Measurements from ENCODE around the gene PCDH9. TPM values are rescaled to one million over a fixed set of nuclear protein-coding genes. Genes with fewer than 3 reads are reported as not detected.
A peak's percentile ranks its signal among the peaks of the same experiment; 100 is the strongest.

PCDH9 gene
- total RNA-seq, 1 donor from 2014 or later, result 10.4 TPM

DNA sequence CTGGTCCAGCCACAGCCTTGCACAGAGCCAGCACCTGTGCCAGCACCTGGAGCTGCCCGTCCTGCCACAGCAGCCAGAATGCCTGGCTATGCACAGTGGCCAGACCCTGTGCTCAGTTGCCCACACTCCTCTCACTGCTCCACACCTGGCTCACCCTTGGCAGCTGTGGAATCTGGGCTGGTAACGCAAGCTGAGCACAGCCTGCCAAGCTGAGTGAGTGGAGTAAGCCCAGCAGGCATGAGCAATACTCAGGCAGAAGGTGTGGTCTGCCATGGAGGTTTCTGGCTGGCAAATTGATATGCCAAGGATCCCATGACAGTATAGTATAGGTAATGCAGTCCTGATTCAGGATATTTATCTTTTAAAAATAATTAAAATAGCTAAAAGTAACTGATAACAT lies 122.2 kb downstream of the PCDH9 start:
- Histone ChIP-seq H3K4me2 (ENCODE audit: low read length) (no peak overlapping the region), H3K79me2 (ENCODE audit: insufficient read depth, low read length) (no peaks in the 10 kb centered on the region), H3K27ac (ENCODE audit: low read depth, low read length) (no peak overlapping the region), H3K9ac (ENCODE audit: low read length) (no peak overlapping the region), H3K27me3 (ENCODE audit: insufficient read depth, low read length) (no peaks in the 10 kb centered on the region), H3K4me3 (ENCODE audit: insufficient read depth, low read depth, low read length) (no peak overlapping the region), H4K20me1 (ENCODE audit: insufficient read depth, low read length) (no peaks in the 10 kb centered on the region), H3K4me1 (ENCODE audit: insufficient read depth, low read length) (no peaks in the 10 kb centered on the region), H3K36me3 (ENCODE audit: insufficient read depth, low read length) (no peaks in the 10 kb centered on the region), H3K9me3 (ENCODE audit: insufficient read depth, low read depth, low read length) (no peaks in the 10 kb centered on the region), H2AFZ (ENCODE audit: low read depth, low read length) (no peak overlapping the region)
- DNase-seq (ENCODE audit: low read depth) (no peak), FAIRE-seq (no peak)
- Mint-ChIP-seq H3K27ac (ENCODE audit: unreplicated experiment) (no peak overlapping the region), H3K27me3 (ENCODE audit: low read depth, unreplicated experiment) (no peaks in the 10 kb centered on the region), H3K4me1 (ENCODE audit: low read depth, unreplicated experiment) (no peaks in the 10 kb centered on the region), H3K4me3 (ENCODE audit: unreplicated experiment) (no peak overlapping the region), H3K36me3 (ENCODE audit: low read depth, unreplicated experiment) (peaks cover 1% of the 10 kb centered on the region), H3K9me3 (ENCODE audit: unreplicated experiment) (peaks cover 3% of the 10 kb centered on the region)
- TF ChIP-seq EZH2 (IDR thresholded peaks at IDR 0.05; ENCODE audit: insufficient read depth, low read length), result no peak
- TF ChIP-seq, protein P1, sequence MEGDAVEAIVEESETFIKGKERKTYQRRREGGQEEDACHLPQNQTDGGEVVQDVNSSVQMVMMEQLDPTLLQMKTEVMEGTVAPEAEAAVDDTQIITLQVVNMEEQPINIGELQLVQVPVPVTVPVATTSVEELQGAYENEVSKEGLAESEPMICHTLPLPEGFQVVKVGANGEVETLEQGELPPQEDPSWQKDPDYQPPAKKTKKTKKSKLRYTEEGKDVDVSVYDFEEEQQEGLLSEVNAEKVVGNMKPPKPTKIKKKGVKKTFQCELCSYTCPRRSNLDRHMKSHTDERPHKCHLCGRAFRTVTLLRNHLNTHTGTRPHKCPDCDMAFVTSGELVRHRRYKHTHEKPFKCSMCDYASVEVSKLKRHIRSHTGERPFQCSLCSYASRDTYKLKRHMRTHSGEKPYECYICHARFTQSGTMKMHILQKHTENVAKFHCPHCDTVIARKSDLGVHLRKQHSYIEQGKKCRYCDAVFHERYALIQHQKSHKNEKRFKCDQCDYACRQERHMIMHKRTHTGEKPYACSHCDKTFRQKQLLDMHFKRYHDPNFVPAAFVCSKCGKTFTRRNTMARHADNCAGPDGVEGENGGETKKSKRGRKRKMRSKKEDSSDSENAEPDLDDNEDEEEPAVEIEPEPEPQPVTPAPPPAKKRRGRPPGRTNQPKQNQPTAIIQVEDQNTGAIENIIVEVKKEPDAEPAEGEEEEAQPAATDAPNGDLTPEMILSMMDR (IDR thresholded peaks at IDR 0.05; ENCODE audit: insufficient read depth, low read depth, low read length), result no peak

DNA sequence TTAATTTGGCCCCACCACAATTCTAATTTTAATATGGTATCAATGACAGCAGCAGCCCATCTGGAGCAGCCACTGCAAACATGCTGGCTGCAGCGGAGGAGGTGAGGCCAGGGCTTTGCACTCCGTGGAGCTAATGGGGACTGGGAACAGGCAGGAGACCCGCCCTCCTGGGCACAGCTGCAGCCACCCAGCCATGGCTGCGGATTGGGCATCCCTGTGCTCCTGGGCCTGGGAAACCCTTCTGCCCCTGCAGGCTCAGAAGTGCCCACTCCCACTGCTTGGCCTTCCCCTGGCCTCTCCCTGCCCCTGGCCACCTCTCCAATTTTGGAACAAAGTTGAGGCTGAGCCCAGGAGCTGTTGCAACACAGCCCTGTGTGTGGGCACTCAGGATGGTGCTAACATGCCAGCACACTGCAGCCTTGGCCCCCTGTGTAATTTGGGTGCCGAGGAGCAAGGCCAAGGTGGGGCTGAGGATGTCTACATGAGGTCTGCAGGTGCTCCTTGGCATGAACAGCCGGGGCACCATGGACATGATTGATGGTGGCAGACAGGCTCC lies 123.6 kb downstream of the PCDH9 start:
- no peak for FAIRE-seq
- Histone ChIP-seq H4K20me1 (ENCODE audit: insufficient read depth, low read length) (no peaks in the 10 kb centered on the region), H3K4me2 (ENCODE audit: low read length) (no peak overlapping the region), H2AFZ (ENCODE audit: low read depth, low read length) (no peak overlapping the region), H3K27ac (ENCODE audit: low read depth, low read length) (no peak overlapping the region), H3K79me2 (ENCODE audit: insufficient read depth, low read length) (no peaks in the 10 kb centered on the region), H3K36me3 (ENCODE audit: insufficient read depth, low read length) (no peaks in the 10 kb centered on the region), H3K4me1 (ENCODE audit: insufficient read depth, low read length) (no peaks in the 10 kb centered on the region), H3K4me3 (ENCODE audit: insufficient read depth, low read depth, low read length) (no peak overlapping the region), H3K27me3 (ENCODE audit: insufficient read depth, low read length) (no peaks in the 10 kb centered on the region), H3K9ac (ENCODE audit: low read length) (no peak overlapping the region), H3K9me3 (ENCODE audit: insufficient read depth, low read depth, low read length) (no peaks in the 10 kb centered on the region)
- peaks cover 9% of the 10 kb centered on the region for H3K4me1 Mint-ChIP-seq (ENCODE audit: low read depth, unreplicated experiment)
- TF ChIP-seq, protein P1 (IDR thresholded peaks at IDR 0.05; ENCODE audit: insufficient read depth, low read depth, low read length), result no peak
- no peak for TF ChIP-seq EZH2 (IDR thresholded peaks at IDR 0.05; ENCODE audit: insufficient read depth, low read length)
- H3K9me3 Mint-ChIP-seq (ENCODE audit: unreplicated experiment), result peaks cover 3% of the 10 kb centered on the region
- no peaks in the 10 kb centered on the region for H3K27me3 Mint-ChIP-seq (ENCODE audit: low read depth, unreplicated experiment)
- no peak for DNase-seq (ENCODE audit: low read depth)
- no peak overlapping the region for H3K4me3 Mint-ChIP-seq (ENCODE audit: unreplicated experiment)
- H3K36me3 Mint-ChIP-seq (ENCODE audit: low read depth, unreplicated experiment), result peaks cover 1% of the 10 kb centered on the region
- H3K27ac Mint-ChIP-seq (ENCODE audit: unreplicated experiment), result no peak overlapping the region

DNA sequence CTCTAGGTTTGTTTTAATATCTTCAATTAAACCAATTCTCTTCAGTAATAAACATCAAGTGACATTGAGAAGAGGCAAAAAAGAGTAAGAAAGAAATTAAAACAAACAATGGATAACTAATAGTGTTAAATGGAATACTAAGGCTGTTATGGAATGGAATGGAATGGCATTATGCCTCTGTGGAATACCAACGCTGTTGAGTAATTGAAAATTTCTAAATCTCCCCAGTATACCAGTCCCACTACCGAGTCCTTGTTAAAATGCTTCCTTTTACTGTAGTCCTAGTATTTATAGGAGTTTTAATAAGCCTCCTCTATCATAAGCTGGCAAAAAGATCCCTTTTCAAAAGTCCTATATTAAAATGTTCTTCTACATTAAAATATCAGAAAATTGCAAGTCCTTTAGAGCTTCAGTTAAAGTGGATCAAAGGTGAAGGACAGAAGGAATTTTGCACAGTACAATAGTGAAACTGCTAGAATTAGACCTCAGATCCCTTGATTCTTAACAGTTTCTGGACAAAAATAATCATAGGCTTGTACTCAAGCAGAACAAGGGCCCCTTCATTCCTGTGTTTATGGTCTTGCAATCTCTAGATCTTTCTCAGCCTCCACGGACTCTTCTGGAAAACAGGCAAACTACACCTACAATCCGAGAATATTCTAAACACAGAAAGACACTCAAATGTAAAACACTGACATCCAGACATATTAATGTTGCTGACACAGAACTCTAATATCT lies 128.2 kb downstream of the PCDH9 start:
- H3K27me3 ChIP-seq (ENCODE audit: insufficient read depth, low read length), result no peaks in the 10 kb centered on the region
- no peak for FAIRE-seq
- H3K9me3 ChIP-seq (ENCODE audit: insufficient read depth, low read depth, low read length), result no peaks in the 10 kb centered on the region
- Mint-ChIP-seq H3K9me3 (ENCODE audit: unreplicated experiment) (no peaks in the 10 kb centered on the region), H3K4me3 (ENCODE audit: unreplicated experiment) (peak overlapping the region; percentile 5), H3K27me3 (ENCODE audit: low read depth, unreplicated experiment) (no peaks in the 10 kb centered on the region), H3K27ac (ENCODE audit: unreplicated experiment) (peak overlapping the region; percentile 96), H3K4me1 (ENCODE audit: low read depth, unreplicated experiment) (peaks cover 26% of the 10 kb centered on the region), H3K36me3 (ENCODE audit: low read depth, unreplicated experiment) (no peaks in the 10 kb centered on the region)
- H3K36me3 ChIP-seq (ENCODE audit: insufficient read depth, low read length), result no peaks in the 10 kb centered on the region
- H3K4me3 ChIP-seq (ENCODE audit: insufficient read depth, low read depth, low read length), result no peak overlapping the region
- no peak overlapping the region for H3K4me2 ChIP-seq (ENCODE audit: low read length)
- no peak for TF ChIP-seq EZH2 (IDR thresholded peaks at IDR 0.05; ENCODE audit: insufficient read depth, low read length)
- TF ChIP-seq, protein P1 (IDR thresholded peaks at IDR 0.05; ENCODE audit: insufficient read depth, low read depth, low read length), result no peak
- H2AFZ ChIP-seq (ENCODE audit: low read depth, low read length), result no peak overlapping the region
- no peaks in the 10 kb centered on the region for H4K20me1 ChIP-seq (ENCODE audit: insufficient read depth, low read length)
- peak; percentile 30 for DNase-seq (ENCODE audit: low read depth)
- no peaks in the 10 kb centered on the region for H3K79me2 ChIP-seq (ENCODE audit: insufficient read depth, low read length)
- H3K27ac ChIP-seq (ENCODE audit: low read depth, low read length), result no peak overlapping the region
- no peaks in the 10 kb centered on the region for H3K4me1 ChIP-seq (ENCODE audit: insufficient read depth, low read length)
- no peak overlapping the region for H3K9ac ChIP-seq (ENCODE audit: low read length)

Data from astrocyte (in vitro differentiated cells and primary cell).